ENCODE data around the gene SLC7A6. TPM values are rescaled to one million over a fixed set of nuclear protein-coding genes. Genes with fewer than 3 reads are reported as not detected.

The SLC7A6 gene
- polyA plus RNA-seq, 1 experiment: 27.4 TPM

- Histone ChIP-seq H3K27ac (ENCODE audit: low read depth, low read length) (no peak overlapping the region), H3K4me3 (ENCODE audit: low read depth, low read length) (no peak overlapping the region), H3K27me3 (ENCODE audit: control insufficient read depth, insufficient read depth, low read length) (no peaks in the 10 kb centered on the region), H3K9me3 (ENCODE audit: control insufficient read depth, insufficient read depth, low read length) (no peaks in the 10 kb centered on the region)
- CTCF ChIA-PET: interaction anchor here (0.6 to 0.7 kb wide), 6 partner anchors 12 to 1850 kb away, joined by 3 to 6 read pairs (median 4); no protein-coding TSS in a partner anchor
- POLR2A ChIA-PET: interaction anchor here (0.6 kb wide), 1 partner anchor 12 kb away, joined by 3 read pairs; no protein-coding TSS in a partner anchor
- no peak for TF ChIP-seq CTCF (IDR thresholded peaks at IDR 0.05; ENCODE audit: low read depth, low read length)
- DNase-seq (ENCODE audit: low read depth, low spot score): no peak
These were observed 46.8 kb upstream of the SLC7A6 start for GRCh38 chr16:68217506-68217905.

DNA sequence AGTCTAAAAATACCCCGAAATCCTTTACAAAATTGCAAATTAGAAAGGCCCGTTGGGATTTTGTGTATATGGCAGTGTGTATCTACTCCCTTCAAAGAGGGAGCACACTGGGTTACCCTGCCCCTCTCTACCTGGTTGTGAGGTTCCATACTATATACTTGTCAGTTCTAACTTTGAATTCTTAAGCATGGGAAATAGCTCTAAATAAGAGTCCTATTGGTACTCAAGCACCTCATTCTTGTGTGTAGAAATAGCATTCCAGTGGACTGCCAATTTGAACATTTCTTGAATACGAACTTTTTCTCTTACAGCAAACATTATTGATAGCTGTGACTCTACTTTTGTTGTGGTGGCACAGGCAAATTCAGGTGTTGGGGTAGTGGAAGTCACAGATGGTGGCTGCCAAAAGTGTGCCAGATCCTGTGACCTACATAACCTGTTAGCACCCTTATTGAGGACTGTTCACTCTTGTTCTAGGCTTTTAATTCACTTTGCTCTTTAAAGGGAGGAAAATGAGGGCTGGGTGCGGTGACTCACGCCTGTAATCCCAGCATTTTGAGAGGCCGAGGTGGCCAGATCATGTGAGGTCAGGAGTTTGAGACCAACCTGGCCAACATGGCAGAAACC lies 44.5 kb upstream of the SLC7A6 start:
- Histone ChIP-seq H3K27ac (ENCODE audit: low read depth, low read length) (no peak overlapping the region), H3K9me3 (ENCODE audit: control insufficient read depth, insufficient read depth, low read length) (no peaks in the 10 kb centered on the region), H3K27me3 (ENCODE audit: control insufficient read depth, insufficient read depth, low read length) (no peaks in the 10 kb centered on the region), H3K4me3 (ENCODE audit: low read depth, low read length) (no peak overlapping the region)
- CTCF ChIA-PET: interaction anchor here (0.6 to 1.3 kb wide), 4 partner anchors 10 to 428 kb away, joined by 3 to 5 read pairs (median 4); no protein-coding TSS in a partner anchor
- no peak for TF ChIP-seq CTCF (IDR thresholded peaks at IDR 0.05; ENCODE audit: low read depth, low read length)
- POLR2A ChIA-PET: no interaction called here
- no peak for DNase-seq (ENCODE audit: low read depth, low spot score)

GRCh38 chr16:68223072-68223471 lies 41.3 kb upstream of the SLC7A6 start:
- Histone ChIP-seq H3K27me3 (ENCODE audit: control insufficient read depth, insufficient read depth, low read length) (no peaks in the 10 kb centered on the region), H3K27ac (ENCODE audit: low read depth, low read length) (no peak overlapping the region), H3K4me3 (ENCODE audit: low read depth, low read length) (no peak overlapping the region), H3K9me3 (ENCODE audit: control insufficient read depth, insufficient read depth, low read length) (no peaks in the 10 kb centered on the region)
- no peak for DNase-seq (ENCODE audit: low read depth, low spot score)
- no peak for TF ChIP-seq CTCF (IDR thresholded peaks at IDR 0.05; ENCODE audit: low read depth, low read length)
- ChIA-PET CTCF (no interaction called here), POLR2A (interaction anchor here (0.5 kb wide), 1 partner anchor 63 kb away, joined by 10 read pairs; no protein-coding TSS in a partner anchor)

DNA sequence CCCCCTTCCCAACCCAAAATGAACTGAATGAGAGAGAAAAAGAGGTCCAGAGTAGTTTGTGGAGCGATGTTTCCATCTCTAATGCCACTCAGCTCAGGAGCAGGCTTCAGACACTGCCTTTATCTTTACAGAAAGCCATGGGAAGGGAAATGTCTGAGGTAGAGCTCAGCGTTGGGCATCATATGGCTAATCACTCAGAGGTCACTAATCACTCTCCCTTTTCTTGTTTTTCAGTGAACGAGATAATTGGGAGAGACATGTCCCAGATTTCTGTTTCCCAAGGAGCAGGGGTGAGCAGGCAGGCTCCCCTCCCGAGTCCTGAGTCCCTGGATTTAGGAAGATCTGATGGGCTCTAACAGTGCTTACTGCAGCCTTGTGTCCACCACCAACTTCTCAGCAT lies 38.2 kb upstream of the SLC7A6 start:
- Histone ChIP-seq H3K9me3 (ENCODE audit: control insufficient read depth, insufficient read depth, low read length) (no peaks in the 10 kb centered on the region), H3K4me3 (ENCODE audit: low read depth, low read length) (no peak overlapping the region), H3K27me3 (ENCODE audit: control insufficient read depth, insufficient read depth, low read length) (no peaks in the 10 kb centered on the region), H3K27ac (ENCODE audit: low read depth, low read length) (no peak overlapping the region)
- DNase-seq (ENCODE audit: low read depth, low spot score): no peak
- CTCF ChIA-PET: interaction anchor here (0.7 to 3.5 kb wide), 2 partner anchors 133 to 161 kb away, joined by 3 to 28 read pairs; no protein-coding TSS in a partner anchor
- POLR2A ChIA-PET: interaction anchor here (0.7 kb wide), 1 partner anchor 383 kb away, joined by 8 read pairs; no protein-coding TSS in a partner anchor
- TF ChIP-seq CTCF (IDR thresholded peaks at IDR 0.05; ENCODE audit: low read depth, low read length): no peak

- ChIA-PET CTCF (interaction anchor here (0.9 to 3.5 kb wide), 8 partner anchors 108 to 411 kb away, joined by 3 to 28 read pairs (median 4); partner anchors contain the start of gene NRN1L), POLR2A (interaction anchor here (0.7 kb wide), 1 partner anchor 48 kb away, joined by 12 read pairs; no protein-coding TSS in a partner anchor)
- Histone ChIP-seq H3K27me3 (ENCODE audit: control insufficient read depth, insufficient read depth, low read length) (no peaks in the 10 kb centered on the region), H3K9me3 (ENCODE audit: control insufficient read depth, insufficient read depth, low read length) (no peaks in the 10 kb centered on the region), H3K27ac (ENCODE audit: low read depth, low read length) (no peak overlapping the region), H3K4me3 (ENCODE audit: low read depth, low read length) (no peak overlapping the region)
- no peak for TF ChIP-seq CTCF (IDR thresholded peaks at IDR 0.05; ENCODE audit: low read depth, low read length)
- DNase-seq (ENCODE audit: low read depth, low spot score): no peak
These were observed 37.0 kb upstream of the SLC7A6 start for GRCh38 chr16:68227183-68227793.
